ENCODE results near the gene RBM19. TPM values are rescaled to one million over a fixed set of nuclear protein-coding genes. Genes with fewer than 3 reads are reported as not detected.
A peak's percentile ranks its signal among the peaks of the same experiment; 100 is the strongest.

RBM19 gene, protein sequence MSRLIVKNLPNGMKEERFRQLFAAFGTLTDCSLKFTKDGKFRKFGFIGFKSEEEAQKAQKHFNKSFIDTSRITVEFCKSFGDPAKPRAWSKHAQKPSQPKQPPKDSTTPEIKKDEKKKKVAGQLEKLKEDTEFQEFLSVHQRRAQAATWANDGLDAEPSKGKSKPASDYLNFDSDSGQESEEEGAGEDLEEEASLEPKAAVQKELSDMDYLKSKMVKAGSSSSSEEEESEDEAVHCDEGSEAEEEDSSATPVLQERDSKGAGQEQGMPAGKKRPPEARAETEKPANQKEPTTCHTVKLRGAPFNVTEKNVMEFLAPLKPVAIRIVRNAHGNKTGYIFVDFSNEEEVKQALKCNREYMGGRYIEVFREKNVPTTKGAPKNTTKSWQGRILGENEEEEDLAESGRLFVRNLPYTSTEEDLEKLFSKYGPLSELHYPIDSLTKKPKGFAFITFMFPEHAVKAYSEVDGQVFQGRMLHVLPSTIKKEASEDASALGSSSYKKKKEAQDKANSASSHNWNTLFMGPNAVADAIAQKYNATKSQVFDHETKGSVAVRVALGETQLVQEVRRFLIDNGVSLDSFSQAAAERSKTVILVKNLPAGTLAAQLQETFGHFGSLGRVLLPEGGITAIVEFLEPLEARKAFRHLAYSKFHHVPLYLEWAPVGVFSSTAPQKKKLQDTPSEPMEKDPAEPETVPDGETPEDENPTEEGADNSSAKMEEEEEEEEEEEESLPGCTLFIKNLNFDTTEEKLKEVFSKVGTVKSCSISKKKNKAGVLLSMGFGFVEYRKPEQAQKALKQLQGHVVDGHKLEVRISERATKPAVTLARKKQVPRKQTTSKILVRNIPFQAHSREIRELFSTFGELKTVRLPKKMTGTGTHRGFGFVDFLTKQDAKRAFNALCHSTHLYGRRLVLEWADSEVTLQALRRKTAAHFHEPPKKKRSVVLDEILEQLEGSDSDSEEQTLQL
- 10 to 100 TPM; 15.3 to 15.6 TPM for total RNA-seq

DNA sequence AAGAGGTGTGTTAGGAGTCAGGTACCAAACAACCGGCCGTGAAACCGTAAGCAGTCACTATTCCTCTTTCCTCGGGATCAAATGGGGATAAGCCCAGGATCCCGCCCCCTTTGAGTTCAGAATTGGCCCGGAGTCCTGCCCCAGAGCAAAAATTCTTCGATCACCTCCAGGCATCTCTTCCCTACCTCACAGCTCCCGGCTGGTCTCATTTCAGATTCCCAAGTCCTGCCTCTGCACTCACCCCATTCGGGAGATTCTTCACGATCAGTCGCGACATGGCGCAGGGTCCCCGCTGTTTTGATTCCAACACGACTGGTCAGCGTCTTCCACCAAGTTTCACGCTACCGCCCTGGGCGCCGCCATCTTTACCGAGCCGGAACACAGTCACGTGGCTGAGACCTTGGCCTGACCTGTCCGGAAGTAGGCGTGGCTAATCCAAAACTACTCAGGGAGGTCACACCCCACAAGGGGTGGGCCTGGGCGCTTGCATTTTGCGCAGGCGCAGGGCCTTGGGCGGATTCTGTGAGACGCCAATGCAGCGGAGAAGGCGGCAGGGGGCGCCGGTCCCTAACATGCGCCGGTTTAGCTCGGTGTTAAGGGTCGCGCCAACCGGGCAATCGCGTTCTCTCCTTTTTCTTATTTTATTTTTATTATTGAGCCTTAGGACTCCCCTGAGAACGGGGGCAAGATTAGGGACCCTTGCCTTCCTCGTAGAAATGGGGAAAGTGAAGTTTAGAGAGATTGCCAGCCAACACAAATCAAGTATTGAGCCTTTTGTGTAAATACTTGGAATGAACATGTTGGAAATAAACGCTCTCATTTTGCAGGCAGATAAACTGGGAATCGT is at the start of gene RBM19:
RBM19 (minus strand) TSS at position 375 of the 847 bp plus-strand sequence; CDS start at position 277, 98 bp downstream.
- DNase-seq (ENCODE audit: low spot score) = peak; percentile 98
- H3K9me3 ChIP-seq = no peaks in the 10 kb centered on the region
- TF ChIP-seq, protein P1, sequence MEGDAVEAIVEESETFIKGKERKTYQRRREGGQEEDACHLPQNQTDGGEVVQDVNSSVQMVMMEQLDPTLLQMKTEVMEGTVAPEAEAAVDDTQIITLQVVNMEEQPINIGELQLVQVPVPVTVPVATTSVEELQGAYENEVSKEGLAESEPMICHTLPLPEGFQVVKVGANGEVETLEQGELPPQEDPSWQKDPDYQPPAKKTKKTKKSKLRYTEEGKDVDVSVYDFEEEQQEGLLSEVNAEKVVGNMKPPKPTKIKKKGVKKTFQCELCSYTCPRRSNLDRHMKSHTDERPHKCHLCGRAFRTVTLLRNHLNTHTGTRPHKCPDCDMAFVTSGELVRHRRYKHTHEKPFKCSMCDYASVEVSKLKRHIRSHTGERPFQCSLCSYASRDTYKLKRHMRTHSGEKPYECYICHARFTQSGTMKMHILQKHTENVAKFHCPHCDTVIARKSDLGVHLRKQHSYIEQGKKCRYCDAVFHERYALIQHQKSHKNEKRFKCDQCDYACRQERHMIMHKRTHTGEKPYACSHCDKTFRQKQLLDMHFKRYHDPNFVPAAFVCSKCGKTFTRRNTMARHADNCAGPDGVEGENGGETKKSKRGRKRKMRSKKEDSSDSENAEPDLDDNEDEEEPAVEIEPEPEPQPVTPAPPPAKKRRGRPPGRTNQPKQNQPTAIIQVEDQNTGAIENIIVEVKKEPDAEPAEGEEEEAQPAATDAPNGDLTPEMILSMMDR (IDR thresholded peaks at IDR 0.05) = peak; percentile 71 to 92
- H3K4me3 ChIP-seq = peak within 1 kb of the TSS; percentile 73 to 75
- no peaks in the 10 kb centered on the region for H3K27me3 ChIP-seq
- peaks cover 11% of the 10 kb centered on the region for H3K36me3 ChIP-seq
- peaks cover 0 to 16% of the 10 kb centered on the region in 2 donors for H3K4me1 ChIP-seq
- peak within 1 kb of the TSS; percentile 54 to 58 for H3K27ac ChIP-seq

DNA sequence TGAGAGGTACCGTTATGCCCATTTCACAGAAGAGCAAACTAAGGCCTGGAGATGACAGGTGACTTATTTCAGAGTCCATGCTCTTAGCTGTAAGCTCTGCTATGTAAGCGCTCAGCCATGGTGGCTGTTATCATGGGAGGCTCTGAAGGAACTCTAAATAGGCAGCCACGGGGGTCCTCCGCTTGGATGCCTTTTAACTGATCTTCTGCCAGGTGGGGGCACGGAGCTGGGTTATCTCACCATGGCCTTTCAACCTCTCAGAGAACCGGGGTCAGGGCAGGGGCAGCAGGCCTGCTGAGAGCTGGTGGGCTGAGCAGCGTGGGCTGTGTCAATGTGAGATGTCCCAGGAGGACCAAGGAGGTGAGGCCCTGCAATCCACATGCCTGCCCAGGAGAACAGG is 49.7 kb upstream of the RBM19 start:
- H3K27me3 ChIP-seq = no peaks in the 10 kb centered on the region
- H3K36me3 ChIP-seq = no peaks in the 10 kb centered on the region
- H3K4me1 ChIP-seq = no peaks in the 10 kb centered on the region
- DNase-seq (ENCODE audit: low spot score) = no peak
- H3K4me3 ChIP-seq = no peak overlapping the region
- H3K9me3 ChIP-seq = no peaks in the 10 kb centered on the region
- TF ChIP-seq, protein P1 (IDR thresholded peaks at IDR 0.05) = no peak
- H3K27ac ChIP-seq = no peak overlapping the region

DNA sequence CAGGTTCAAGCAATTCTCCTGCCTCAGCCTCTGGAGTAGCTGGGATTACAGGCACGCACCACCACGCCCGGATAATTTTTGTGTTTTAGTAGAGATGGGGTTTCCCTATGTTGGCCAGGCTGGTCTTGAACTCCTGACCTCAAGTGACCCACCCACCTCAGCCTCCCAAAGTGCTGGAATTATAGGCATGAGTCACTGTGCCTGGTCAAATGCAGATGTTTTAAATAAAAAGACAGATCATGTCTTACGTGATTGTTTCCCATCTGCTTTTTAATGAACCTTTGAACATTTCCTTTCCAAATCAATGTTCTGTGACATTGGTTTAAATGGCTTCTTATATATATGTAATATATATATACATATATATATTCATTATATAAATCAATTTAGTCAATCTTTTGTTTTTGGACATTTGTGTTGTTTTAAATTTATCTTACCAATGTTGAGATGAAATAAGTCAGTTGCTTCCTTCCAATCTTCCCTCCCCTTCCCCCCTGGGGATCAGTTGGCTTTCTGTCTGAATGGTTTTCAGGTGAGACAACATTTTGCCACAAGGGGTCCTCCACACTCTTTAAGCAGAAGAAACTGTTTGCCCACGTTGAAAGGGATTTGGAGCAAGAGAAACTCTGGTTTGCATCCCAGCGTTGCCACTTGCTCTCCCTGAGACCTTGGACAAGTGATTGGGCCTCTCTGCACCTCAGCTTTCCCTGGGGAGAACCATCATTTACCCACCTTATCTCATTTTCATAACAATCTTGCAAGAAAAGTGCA is 47.6 kb upstream of the RBM19 start:
- no peak overlapping the region for H3K27ac ChIP-seq
- H3K27me3 ChIP-seq = no peaks in the 10 kb centered on the region
- no peaks in the 10 kb centered on the region for H3K36me3 ChIP-seq
- no peak overlapping the region for H3K4me3 ChIP-seq
- H3K4me1 ChIP-seq = no peaks in the 10 kb centered on the region
- no peak for DNase-seq (ENCODE audit: low spot score)
- TF ChIP-seq, protein P1 (IDR thresholded peaks at IDR 0.05) = peak in 1 of 2 donors; percentile 48
- no peaks in the 10 kb centered on the region for H3K9me3 ChIP-seq

- DNase-seq (ENCODE audit: low spot score) = no peak
- H3K27ac ChIP-seq = no peak overlapping the region
- TF ChIP-seq, protein P1 (IDR thresholded peaks at IDR 0.05) = no peak
- H3K9me3 ChIP-seq = no peaks in the 10 kb centered on the region
- no peaks in the 10 kb centered on the region for H3K27me3 ChIP-seq
- no peaks in the 10 kb centered on the region for H3K36me3 ChIP-seq
- no peaks in the 10 kb centered on the region for H3K4me1 ChIP-seq
- H3K4me3 ChIP-seq = no peak overlapping the region
Observed at GRCh38 chr12:114012744-114013431, 46.8 kb upstream of the RBM19 start.

Measured in right atrium auricular region (tissue), 2 donors.